ENCODE measurements around the gene OTX2. TPM values are rescaled to one million over a fixed set of nuclear protein-coding genes. Genes with fewer than 3 reads are reported as not detected.

OTX2 gene
- total and polyA plus RNA-seq, 2 of the 13 experiments (the other 11 are each of a cell fraction or from before 2014, with no cell fraction given) = not detected

DNA sequence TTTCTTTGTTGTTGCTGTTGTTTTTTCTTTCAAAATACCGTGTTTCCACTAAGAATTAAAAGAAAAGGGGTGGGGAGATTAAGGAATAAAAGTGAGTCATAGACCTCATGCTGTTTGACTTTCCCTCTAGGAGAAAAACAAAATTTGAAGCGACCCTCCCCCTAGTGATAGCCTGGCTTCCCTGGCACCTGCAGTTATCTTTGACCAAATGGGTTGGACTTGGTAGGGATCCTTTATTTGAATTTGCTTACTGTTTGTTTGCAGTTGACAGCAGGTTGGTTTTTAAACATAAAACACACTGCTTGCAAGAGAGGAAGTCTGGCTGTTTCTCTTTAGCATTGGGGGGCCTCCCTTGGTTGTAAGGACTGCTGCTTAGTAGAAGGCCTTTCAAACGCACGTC, 14.0 kb downstream of the OTX2 start:
- Histone ChIP-seq H3K4me1 (ENCODE audit: insufficient read depth, low read length) (no peaks in the 10 kb centered on the region), H3K9me3 (ENCODE audit: low read length) (no peaks in the 10 kb centered on the region), H3K4me3 (replicated peaks in 1 of 3; ENCODE audit: insufficient read depth in 1 of 3, low read depth in 2 of 3, low read length in 3 of 3) (no peak overlapping the region), H4K20me1 (ENCODE audit: insufficient read depth, low read length) (no peaks in the 10 kb centered on the region), H3K27ac (ENCODE audit: extremely low read length, insufficient read depth, low read length) (no peak overlapping the region), H3K36me3 (replicated peaks in 1 of 2; ENCODE audit: control insufficient read depth in 1 of 2, insufficient read depth in 2 of 2, low read length in 2 of 2) (no peaks in the 10 kb centered on the region), H3K79me2 (ENCODE audit: insufficient read depth, low read length) (no peaks in the 10 kb centered on the region), H2AFZ (ENCODE audit: low read length) (no peak overlapping the region), H3K4me2 (ENCODE audit: low read depth, low read length) (no peak overlapping the region), H3K27me3 (ENCODE audit: control insufficient read depth in 1 of 2, insufficient read depth in 2 of 2, low read length in 2 of 2) (peaks cover 0 to 49% of the 10 kb centered on the region in 2 experiments; a peak in 4 of 5 replicates), H3K9ac (ENCODE audit: insufficient read depth, low read depth, low read length) (no peak overlapping the region)
- FAIRE-seq = no peak
- no peak for DNase-seq (ENCODE audit: low spot score)
- no peak for ATAC-seq
- intact Hi-C loops (cut with micrococcal nuclease; ENCODE audit: unreplicated experiment) (no loop called here), in situ Hi-C loops (cut with HindIII; ENCODE audit: extremely low pct_ligation_motif_present, low pct_unique_long_range_greater_than_20kb) (no loop called here)
- no TSS peak for BruUV-seq (replicated peaks)
- POLR2A ChIA-PET = no interaction called here
- CTCF ChIA-PET (ENCODE audit: low intra/inter-chr PET ratio, low total read pairs) = no interaction called here
- WGBS (ENCODE audit: low lambda C conversion rate) = 21% methylated on average over 4 of the region's 4 CpGs
- no peak for TF ChIP-seq ZNF205 (CRISPR knock-in tag; IDR thresholded peaks at IDR 0.05)
- TF ChIP-seq, protein P1, sequence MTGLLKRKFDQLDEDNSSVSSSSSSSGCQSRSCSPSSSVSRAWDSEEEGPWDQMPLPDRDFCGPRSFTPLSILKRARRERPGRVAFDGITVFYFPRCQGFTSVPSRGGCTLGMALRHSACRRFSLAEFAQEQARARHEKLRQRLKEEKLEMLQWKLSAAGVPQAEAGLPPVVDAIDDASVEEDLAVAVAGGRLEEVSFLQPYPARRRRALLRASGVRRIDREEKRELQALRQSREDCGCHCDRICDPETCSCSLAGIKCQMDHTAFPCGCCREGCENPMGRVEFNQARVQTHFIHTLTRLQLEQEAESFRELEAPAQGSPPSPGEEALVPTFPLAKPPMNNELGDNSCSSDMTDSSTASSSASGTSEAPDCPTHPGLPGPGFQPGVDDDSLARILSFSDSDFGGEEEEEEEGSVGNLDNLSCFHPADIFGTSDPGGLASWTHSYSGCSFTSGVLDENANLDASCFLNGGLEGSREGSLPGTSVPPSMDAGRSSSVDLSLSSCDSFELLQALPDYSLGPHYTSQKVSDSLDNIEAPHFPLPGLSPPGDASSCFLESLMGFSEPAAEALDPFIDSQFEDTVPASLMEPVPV (CRISPR knock-in tag; IDR thresholded peaks at IDR 0.05) = no peak
- TF ChIP-seq, protein P2, sequence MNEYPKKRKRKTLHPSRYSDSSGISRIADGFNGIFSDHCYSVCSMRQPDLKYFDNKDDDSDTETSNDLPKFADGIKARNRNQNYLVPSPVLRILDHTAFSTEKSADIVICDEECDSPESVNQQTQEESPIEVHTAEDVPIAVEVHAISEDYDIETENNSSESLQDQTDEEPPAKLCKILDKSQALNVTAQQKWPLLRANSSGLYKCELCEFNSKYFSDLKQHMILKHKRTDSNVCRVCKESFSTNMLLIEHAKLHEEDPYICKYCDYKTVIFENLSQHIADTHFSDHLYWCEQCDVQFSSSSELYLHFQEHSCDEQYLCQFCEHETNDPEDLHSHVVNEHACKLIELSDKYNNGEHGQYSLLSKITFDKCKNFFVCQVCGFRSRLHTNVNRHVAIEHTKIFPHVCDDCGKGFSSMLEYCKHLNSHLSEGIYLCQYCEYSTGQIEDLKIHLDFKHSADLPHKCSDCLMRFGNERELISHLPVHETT (CRISPR knock-in tag; conservative IDR thresholded peaks at IDR 0.05) = no peak
- TF ChIP-seq, protein P3, sequence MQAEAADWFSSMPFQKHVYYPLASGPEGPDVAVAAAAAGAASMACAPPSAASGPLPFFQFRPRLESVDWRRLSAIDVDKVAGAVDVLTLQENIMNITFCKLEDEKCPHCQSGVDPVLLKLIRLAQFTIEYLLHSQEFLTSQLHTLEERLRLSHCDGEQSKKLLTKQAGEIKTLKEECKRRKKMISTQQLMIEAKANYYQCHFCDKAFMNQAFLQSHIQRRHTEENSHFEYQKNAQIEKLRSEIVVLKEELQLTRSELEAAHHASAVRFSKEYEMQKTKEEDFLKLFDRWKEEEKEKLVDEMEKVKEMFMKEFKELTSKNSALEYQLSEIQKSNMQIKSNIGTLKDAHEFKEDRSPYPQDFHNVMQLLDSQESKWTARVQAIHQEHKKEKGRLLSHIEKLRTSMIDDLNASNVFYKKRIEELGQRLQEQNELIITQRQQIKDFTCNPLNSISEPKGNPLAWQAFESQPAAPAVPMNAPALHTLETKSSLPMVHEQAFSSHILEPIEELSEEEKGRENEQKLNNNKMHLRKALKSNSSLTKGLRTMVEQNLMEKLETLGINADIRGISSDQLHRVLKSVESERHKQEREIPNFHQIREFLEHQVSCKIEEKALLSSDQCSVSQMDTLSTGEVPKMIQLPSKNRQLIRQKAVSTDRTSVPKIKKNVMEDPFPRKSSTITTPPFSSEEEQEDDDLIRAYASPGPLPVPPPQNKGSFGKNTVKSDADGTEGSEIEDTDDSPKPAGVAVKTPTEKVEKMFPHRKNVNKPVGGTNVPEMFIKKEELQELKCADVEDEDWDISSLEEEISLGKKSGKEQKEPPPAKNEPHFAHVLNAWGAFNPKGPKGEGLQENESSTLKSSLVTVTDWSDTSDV (CRISPR knock-in tag; IDR thresholded peaks at IDR 0.05) = no peak
- no peak for TF ChIP-seq NFIC (IDR thresholded peaks at IDR 0.05; ENCODE audit: low read length)
- TF ChIP-seq, protein P4, sequence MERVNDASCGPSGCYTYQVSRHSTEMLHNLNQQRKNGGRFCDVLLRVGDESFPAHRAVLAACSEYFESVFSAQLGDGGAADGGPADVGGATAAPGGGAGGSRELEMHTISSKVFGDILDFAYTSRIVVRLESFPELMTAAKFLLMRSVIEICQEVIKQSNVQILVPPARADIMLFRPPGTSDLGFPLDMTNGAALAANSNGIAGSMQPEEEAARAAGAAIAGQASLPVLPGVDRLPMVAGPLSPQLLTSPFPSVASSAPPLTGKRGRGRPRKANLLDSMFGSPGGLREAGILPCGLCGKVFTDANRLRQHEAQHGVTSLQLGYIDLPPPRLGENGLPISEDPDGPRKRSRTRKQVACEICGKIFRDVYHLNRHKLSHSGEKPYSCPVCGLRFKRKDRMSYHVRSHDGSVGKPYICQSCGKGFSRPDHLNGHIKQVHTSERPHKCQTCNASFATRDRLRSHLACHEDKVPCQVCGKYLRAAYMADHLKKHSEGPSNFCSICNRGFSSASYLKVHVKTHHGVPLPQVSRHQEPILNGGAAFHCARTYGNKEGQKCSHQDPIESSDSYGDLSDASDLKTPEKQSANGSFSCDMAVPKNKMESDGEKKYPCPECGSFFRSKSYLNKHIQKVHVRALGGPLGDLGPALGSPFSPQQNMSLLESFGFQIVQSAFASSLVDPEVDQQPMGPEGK (CRISPR knock-in tag; IDR thresholded peaks at IDR 0.05) = no peak
- TF ChIP-seq, protein P5, sequence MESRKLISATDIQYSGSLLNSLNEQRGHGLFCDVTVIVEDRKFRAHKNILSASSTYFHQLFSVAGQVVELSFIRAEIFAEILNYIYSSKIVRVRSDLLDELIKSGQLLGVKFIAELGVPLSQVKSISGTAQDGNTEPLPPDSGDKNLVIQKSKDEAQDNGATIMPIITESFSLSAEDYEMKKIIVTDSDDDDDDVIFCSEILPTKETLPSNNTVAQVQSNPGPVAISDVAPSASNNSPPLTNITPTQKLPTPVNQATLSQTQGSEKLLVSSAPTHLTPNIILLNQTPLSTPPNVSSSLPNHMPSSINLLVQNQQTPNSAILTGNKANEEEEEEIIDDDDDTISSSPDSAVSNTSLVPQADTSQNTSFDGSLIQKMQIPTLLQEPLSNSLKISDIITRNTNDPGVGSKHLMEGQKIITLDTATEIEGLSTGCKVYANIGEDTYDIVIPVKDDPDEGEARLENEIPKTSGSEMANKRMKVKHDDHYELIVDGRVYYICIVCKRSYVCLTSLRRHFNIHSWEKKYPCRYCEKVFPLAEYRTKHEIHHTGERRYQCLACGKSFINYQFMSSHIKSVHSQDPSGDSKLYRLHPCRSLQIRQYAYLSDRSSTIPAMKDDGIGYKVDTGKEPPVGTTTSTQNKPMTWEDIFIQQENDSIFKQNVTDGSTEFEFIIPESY (CRISPR knock-in tag; IDR thresholded peaks at IDR 0.05) = no peak
- TF ChIP-seq NR2C2 (CRISPR knock-in tag; IDR thresholded peaks at IDR 0.05; ENCODE audit: borderline replicate concordance) = no peak
- TF ChIP-seq CHCHD3 (CRISPR knock-in tag; IDR thresholded peaks at IDR 0.05) = no peak
- TF ChIP-seq TARDBP (CRISPR knock-in tag; IDR thresholded peaks at IDR 0.05) = no peak
- TF ChIP-seq MEIS1 (CRISPR knock-in tag; IDR thresholded peaks at IDR 0.05; ENCODE audit: borderline replicate concordance) = no peak
- TF ChIP-seq, protein P6, sequence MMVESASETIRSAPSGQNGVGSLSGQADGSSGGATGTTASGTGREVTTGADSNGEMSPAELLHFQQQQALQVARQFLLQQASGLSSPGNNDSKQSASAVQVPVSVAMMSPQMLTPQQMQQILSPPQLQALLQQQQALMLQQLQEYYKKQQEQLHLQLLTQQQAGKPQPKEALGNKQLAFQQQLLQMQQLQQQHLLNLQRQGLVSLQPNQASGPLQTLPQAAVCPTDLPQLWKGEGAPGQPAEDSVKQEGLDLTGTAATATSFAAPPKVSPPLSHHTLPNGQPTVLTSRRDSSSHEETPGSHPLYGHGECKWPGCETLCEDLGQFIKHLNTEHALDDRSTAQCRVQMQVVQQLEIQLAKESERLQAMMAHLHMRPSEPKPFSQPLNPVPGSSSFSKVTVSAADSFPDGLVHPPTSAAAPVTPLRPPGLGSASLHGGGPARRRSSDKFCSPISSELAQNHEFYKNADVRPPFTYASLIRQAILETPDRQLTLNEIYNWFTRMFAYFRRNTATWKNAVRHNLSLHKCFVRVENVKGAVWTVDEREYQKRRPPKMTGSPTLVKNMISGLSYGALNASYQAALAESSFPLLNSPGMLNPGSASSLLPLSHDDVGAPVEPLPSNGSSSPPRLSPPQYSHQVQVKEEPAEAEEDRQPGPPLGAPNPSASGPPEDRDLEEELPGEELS (CRISPR knock-in tag; IDR thresholded peaks at IDR 0.05) = no peak

Data from HepG2 (cell line).